Spleen (tissue), 11 donors: ENCODE data around the gene PIK3CG. TPM values are rescaled to one million over a fixed set of nuclear protein-coding genes. Genes with fewer than 3 reads are reported as not detected.
"Not testable (repeated sequence)": the region's sequence is repeated elsewhere in the genome, so short reads cannot be mapped to it uniquely, and the experiment has no call there.

ENCODE experiments used
- DNase-seq: peaks from one replicate; pipeline ENCODE4 v3.0.0-alpha.2; 2020
- H3K27ac ChIP-seq, 8 donors: fragments of 200-600 bp; sonication (generic) in 7 of 8; 1 replicate in 4 of 8; 2 replicates in 4 of 8; pipeline versions ENCODE4 v1.5.0 to v1.8.0; 2016 to 2021; ENCODE audit warnings: inconsistent platforms in 4 of 8, mild to moderate bottlenecking in 4 of 8, moderate library complexity in 1 of 8
- H3K27me3 ChIP-seq, 7 donors: fragments of 200-600 bp; sonication (generic) in 6 of 7; replicated peaks in 1 of 7; 1 replicate in 4 of 7; 2 replicates in 3 of 7; pipeline versions ENCODE4 v1.5.0 to v1.8.0; 2016 to 2021; ENCODE audit warnings: inconsistent platforms in 3 of 7, mild to moderate bottlenecking in 1 of 7
- H3K36me3 ChIP-seq, 6 donors: fragments of 200-600 bp; sonication (generic) in 5 of 6; 1 replicate in 4 of 6; 2 replicates in 2 of 6; pipeline versions ENCODE4 v1.5.0 to v1.8.0; 2016 to 2021; ENCODE audit warnings: inconsistent platforms in 2 of 6
- H3K4me1 ChIP-seq, 6 donors: fragments of 200-600 bp; sonication (generic) in 5 of 6; 1 replicate in 3 of 6; 2 replicates in 3 of 6; pipeline versions ENCODE4 v1.5.0 to v1.8.0; 2016 to 2021; ENCODE audit warnings: inconsistent platforms in 3 of 6
- H3K4me3 ChIP-seq, 8 donors: fragments of 200-600 bp; sonication (generic) in 7 of 8; 1 replicate in 4 of 8; 2 replicates in 4 of 8; pipeline versions ENCODE4 v1.5.0 to v1.8.0; 2016 to 2021; ENCODE audit warnings: inconsistent platforms in 4 of 8, mild to moderate bottlenecking in 4 of 8, moderate library complexity in 2 of 8
- H3K9me3 ChIP-seq, 8 donors: fragments of 200-600 bp; sonication (generic) in 7 of 8; 1 replicate in 4 of 8; 2 replicates in 4 of 8; pipeline versions ENCODE4 v1.5.0 to v1.8.0; 2016 to 2021; ENCODE audit warnings: inconsistent platforms in 4 of 8
- POLR2A ChIP-seq, 3 donors: fragments of 450-650 bp; IDR thresholded peaks; one replicate each; pipeline ENCODE4 v1.5.1; 2017; ENCODE audit warnings: antibody characterized with exemption in 3 of 3, mild to moderate bottlenecking in 1 of 3
- POLR2AphosphoS5 ChIP-seq, 3 donors: sonication (generic); formaldehyde crosslinking; IDR thresholded peaks; one replicate each; pipeline ENCODE4 v1.5.1; 2017; ENCODE audit warnings: antibody characterized with exemption in 3 of 3
- WGBS, 5 donors: extraction: QIAGEN DNeasy Blood & Tissue Kit in 3 of 5; methylation state at CpG; one replicate each; pipeline versions ENCODE4 v1.1.5 to v1.1.7; 2013 to 2018; 5-methylcytosine and 5-hydroxymethylcytosine counted together
- intact Hi-C: fragments of 100-400 bp; cut with DNase I; formaldehyde crosslinking; loops from one replicate; pipeline ENCODE4 v1.15.0; 2023; ENCODE audit warnings: low total_unique reads
- polyA plus RNA-seq, 3 donors: library from polyadenylated mRNA; stranded (reverse); fragments of 200-250 nt; gene quantifications; one replicate each; pipeline ENCODE4 v1.2.1, GENCODE V29; 2013
- total RNA-seq, 7 donors: library from RNA; depleted of rRNA in 3 of 7; stranded (reverse); fragments of >200 nt in 3 of 7; fragmentation: NEBNext Ultra II Directional in 4 of 7; extraction: Animal tissue kit (Norgen Biotek cat#: 25700) in 4 of 7; gene quantifications; one replicate each; pipeline versions ENCODE4 v1.1.0 to v1.2.1, GENCODE V29; 2016 to 2021
- TF ChIP-seq, protein P1 (sequence below), 11 experiments: fragments of 200-600 bp in 7 of 11; fragments of 450-650 bp in 4 of 11; sonication (generic) in 4 of 11; IDR thresholded peaks in 8 of 11; conservative IDR thresholded peaks in 3 of 11; 1 replicate in 7 of 11; 2 replicates in 4 of 11; pipeline versions ENCODE4 v1.4.0 to v1.8.0; 2016 to 2021; ENCODE audit warnings: antibody characterized with exemption in 11 of 11, inconsistent platforms in 4 of 11, mild to moderate bottlenecking in 1 of 11
- donor health status: healthy with polysubstance abuse.
- donor health status: DM: no; HTN: no; CAD: no; lungs with moderate emphysema.
- donor health status: DM: no; HTN: no; CAD: no.
- donor health status: Bipolar disorder and iron deficiency.
- donor health status: healthy.
- donor health status: DM: no; HTN: no; CAD: no.
- donor health status: DM: yes; HTN: yes; CAD: no.

Gene PIK3CG
- total and polyA plus RNA-seq, 10 donors: 1.3 to 54.8 (median 38.0) TPM

DNA sequence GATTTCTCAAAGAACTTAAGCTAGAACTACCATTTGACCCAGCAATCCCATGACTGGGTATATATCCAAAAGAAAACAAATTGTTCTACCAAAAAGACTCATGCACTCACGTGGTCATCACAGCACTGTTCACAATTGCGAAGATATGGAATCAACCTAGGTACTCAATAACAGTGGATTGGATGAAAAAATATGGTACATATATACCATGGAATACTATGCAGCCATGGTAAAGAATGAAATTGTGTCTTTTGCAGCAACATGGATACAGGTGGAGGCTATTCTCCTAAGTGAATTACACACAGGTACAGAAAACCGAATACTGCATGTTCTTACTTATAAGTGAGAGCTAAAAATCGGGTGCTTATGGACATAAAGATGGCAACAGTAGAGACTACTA lies 61.8 kb downstream of the PIK3CG start:
- Histone ChIP-seq H3K4me1 (no peaks in the 10 kb centered on the region), H3K4me3 (no peak overlapping the region), H3K27me3 (no peaks in the 10 kb centered on the region), H3K9me3 (peaks cover 0 to 20% (median 5%) of the 10 kb centered on the region in 8 donors), H3K36me3 (no peaks in the 10 kb centered on the region), H3K27ac (no peak overlapping the region)
- intact Hi-C loops: no loop called here
- TF ChIP-seq POLR2A (IDR thresholded peaks at IDR 0.05) (no peak), POLR2AphosphoS5 (IDR thresholded peaks at IDR 0.05) (no peak)
- TF ChIP-seq, protein P1, sequence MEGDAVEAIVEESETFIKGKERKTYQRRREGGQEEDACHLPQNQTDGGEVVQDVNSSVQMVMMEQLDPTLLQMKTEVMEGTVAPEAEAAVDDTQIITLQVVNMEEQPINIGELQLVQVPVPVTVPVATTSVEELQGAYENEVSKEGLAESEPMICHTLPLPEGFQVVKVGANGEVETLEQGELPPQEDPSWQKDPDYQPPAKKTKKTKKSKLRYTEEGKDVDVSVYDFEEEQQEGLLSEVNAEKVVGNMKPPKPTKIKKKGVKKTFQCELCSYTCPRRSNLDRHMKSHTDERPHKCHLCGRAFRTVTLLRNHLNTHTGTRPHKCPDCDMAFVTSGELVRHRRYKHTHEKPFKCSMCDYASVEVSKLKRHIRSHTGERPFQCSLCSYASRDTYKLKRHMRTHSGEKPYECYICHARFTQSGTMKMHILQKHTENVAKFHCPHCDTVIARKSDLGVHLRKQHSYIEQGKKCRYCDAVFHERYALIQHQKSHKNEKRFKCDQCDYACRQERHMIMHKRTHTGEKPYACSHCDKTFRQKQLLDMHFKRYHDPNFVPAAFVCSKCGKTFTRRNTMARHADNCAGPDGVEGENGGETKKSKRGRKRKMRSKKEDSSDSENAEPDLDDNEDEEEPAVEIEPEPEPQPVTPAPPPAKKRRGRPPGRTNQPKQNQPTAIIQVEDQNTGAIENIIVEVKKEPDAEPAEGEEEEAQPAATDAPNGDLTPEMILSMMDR (IDR thresholded peaks at IDR 0.05 in 8 of 11, conservative IDR thresholded peaks at IDR 0.05 in 3 of 11): no peak
- DNase-seq: no peak
- 88 to 93% (median 92%) methylated on average over 4 of the region's 4 CpGs for WGBS, 5 donors

DNA sequence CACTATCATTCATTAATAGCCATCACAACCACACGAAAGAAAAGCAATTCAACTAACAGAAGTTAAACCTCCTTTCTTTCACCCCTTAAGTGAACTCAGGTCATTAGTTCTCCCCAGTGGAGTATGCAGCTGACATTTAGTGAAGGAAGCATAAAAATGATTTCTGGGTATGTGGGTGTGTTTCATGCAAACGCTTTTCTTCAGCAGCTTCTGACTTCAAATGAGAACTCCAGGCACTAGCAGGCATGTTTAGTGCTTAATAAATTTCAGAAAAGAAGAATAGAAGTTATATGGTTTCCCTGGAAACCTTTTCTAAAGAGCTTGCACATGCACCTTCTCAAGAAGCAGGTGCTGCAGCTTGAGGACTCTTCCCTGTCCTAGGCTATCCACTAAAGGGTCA lies 62.5 kb downstream of the PIK3CG start:
- Histone ChIP-seq H3K4me3 (no peak overlapping the region), H3K4me1 (no peaks in the 10 kb centered on the region), H3K9me3 (peaks cover 0 to 18% (median under 1%) of the 10 kb centered on the region in 8 donors), H3K27ac (no peak overlapping the region), H3K36me3 (no peaks in the 10 kb centered on the region), H3K27me3 (no peaks in the 10 kb centered on the region)
- DNase-seq: no peak
- WGBS, 5 donors: 52 to 65% (median 59%) methylated on average over 2 of the region's 2 CpGs
- TF ChIP-seq POLR2AphosphoS5 (IDR thresholded peaks at IDR 0.05) (no peak), POLR2A (IDR thresholded peaks at IDR 0.05) (no peak)
- TF ChIP-seq, protein P1 (IDR thresholded peaks at IDR 0.05 in 8 of 11, conservative IDR thresholded peaks at IDR 0.05 in 3 of 11): no peak
- intact Hi-C loops: no loop called here

DNA sequence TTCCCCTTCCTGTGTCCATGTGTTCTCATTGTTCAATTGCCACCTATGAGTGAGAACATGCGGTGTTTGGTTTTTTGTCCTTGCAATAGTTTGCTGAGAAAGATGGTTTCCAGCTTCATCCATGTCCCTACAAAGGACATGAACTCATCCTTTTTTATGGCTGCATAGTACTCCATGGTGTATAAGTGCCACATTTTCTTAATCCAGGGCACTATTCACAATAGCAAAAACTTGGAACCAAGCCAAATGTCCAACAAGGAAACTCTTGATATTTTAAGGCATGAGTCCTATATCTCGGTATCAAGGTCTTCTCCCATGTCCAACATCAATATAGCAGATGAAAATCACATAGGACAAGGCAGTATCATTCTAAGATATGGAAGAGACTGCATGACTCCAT lies 64.5 kb downstream of the PIK3CG start:
- intact Hi-C loops, DNase-seq, H3K4me1 ChIP-seq, H3K4me3 ChIP-seq, H3K27me3 ChIP-seq, H3K36me3 ChIP-seq, H3K9me3 ChIP-seq, H3K27ac ChIP-seq: not testable (repeated sequence)
- 77 to 98% (median 94%) methylated on average over 2 of the region's 2 CpGs for WGBS, 5 donors

DNA sequence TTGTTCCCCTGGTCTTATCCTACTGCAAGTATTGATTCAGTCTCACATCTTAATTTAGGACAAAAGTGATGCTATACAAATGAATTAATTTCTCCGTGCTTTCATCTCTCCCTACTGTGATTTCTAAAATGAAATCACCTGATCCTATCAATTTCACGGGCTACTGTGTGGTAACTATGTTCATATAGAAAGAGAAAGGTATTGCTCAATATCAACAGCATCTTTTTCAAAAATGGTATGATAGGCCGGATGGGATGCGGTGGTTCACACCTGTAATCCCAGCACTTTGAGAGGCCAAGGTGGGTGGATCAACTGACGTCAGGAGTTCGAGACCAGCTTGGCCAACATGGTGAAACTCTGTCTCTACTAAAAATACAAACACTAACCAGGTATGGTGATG lies 71.2 kb downstream of the PIK3CG start:
- WGBS, 5 donors: 89 to 97% (median 93%) methylated on average over 6 of the region's 6 CpGs
- intact Hi-C loops: no loop called here

DNA sequence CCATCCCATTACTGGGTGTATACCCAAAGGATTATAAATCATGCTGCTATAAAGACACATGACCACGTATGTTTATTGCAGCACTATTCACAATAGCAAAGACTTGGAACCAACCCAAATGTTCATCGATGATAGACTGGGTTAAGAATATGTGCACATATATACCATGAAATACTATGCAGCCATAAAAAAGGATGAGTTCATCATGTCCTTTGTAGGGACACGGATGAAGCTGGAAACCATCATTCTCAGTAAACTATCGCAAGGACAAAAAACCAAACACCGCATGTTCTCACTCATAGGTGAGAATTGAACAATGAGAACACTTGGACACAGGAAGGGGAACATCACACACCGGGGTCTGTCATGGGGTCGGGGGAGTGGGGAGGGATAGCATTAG lies 73.0 kb downstream of the PIK3CG start:
- WGBS, 5 donors: 81 to 88% (median 88%) methylated on average over 7 of the region's 7 CpGs
- H3K4me3 ChIP-seq, intact Hi-C loops, DNase-seq, H3K27me3 ChIP-seq, H3K4me1 ChIP-seq, H3K27ac ChIP-seq, H3K9me3 ChIP-seq, H3K36me3 ChIP-seq: not testable (repeated sequence)

More for the DNA sequence above, 71.2 kb downstream of the PIK3CG start:
- no peaks in the 10 kb centered on the region for H3K27me3 ChIP-seq
- H3K4me3 ChIP-seq: no peak overlapping the region
- no peak overlapping the region for H3K27ac ChIP-seq
- no peaks in the 10 kb centered on the region for H3K36me3 ChIP-seq
- H3K9me3 ChIP-seq: peaks cover 0 to 3% (median 0%) of the 10 kb centered on the region in 8 donors
- TF ChIP-seq, protein P1 (IDR thresholded peaks at IDR 0.05 in 8 of 11, conservative IDR thresholded peaks at IDR 0.05 in 3 of 11): no peak
- no peak for TF ChIP-seq POLR2AphosphoS5 (IDR thresholded peaks at IDR 0.05)
- TF ChIP-seq POLR2A (IDR thresholded peaks at IDR 0.05): no peak
- no peaks in the 10 kb centered on the region for H3K4me1 ChIP-seq
- DNase-seq: no peak
